Effector memory CD4-positive, alpha-beta T cell (primary cell): ENCODE measurements around the gene ADAMTS2.

Experiments
- DNase-seq, 3 donors: peaks; one replicate each; pipeline ENCODE4 v3.0.0-alpha.2; 2020
- H3K27ac ChIP-seq: 2 replicates; pipeline ENCODE4 v1.7.0; 2013; ENCODE audit warnings: mild to moderate bottlenecking, low read length, moderate library complexity; ENCODE audit not compliant: insufficient read depth, poor library complexity, severe bottlenecking
- H3K27me3 ChIP-seq: replicated peaks from 2 replicates; pipeline ENCODE4 v1.7.0; 2013; ENCODE audit warnings: mild to moderate bottlenecking, low read length; ENCODE audit not compliant: insufficient read depth, control insufficient read depth, poor library complexity, severe bottlenecking
- H3K36me3 ChIP-seq: 2 replicates; pipeline ENCODE4 v1.7.0; 2013; ENCODE audit warnings: mild to moderate bottlenecking, low read length, moderate library complexity; ENCODE audit not compliant: control insufficient read depth, insufficient read depth
- H3K4me1 ChIP-seq: 2 replicates; pipeline ENCODE4 v1.7.0; 2013; ENCODE audit warnings: low read length, mild to moderate bottlenecking; ENCODE audit not compliant: control insufficient read depth, insufficient read depth, poor library complexity, severe bottlenecking
- H3K4me3 ChIP-seq: 2 replicates; pipeline ENCODE4 v1.7.0; 2013; ENCODE audit warnings: low read length, low read depth, mild to moderate bottlenecking; ENCODE audit not compliant: insufficient read depth, poor library complexity, severe bottlenecking
- H3K9me3 ChIP-seq: 2 replicates; pipeline ENCODE4 v1.7.0; 2013; ENCODE audit warnings: mild to moderate bottlenecking, low read length, moderate library complexity; ENCODE audit not compliant: control insufficient read depth

Gene ADAMTS2

DNA sequence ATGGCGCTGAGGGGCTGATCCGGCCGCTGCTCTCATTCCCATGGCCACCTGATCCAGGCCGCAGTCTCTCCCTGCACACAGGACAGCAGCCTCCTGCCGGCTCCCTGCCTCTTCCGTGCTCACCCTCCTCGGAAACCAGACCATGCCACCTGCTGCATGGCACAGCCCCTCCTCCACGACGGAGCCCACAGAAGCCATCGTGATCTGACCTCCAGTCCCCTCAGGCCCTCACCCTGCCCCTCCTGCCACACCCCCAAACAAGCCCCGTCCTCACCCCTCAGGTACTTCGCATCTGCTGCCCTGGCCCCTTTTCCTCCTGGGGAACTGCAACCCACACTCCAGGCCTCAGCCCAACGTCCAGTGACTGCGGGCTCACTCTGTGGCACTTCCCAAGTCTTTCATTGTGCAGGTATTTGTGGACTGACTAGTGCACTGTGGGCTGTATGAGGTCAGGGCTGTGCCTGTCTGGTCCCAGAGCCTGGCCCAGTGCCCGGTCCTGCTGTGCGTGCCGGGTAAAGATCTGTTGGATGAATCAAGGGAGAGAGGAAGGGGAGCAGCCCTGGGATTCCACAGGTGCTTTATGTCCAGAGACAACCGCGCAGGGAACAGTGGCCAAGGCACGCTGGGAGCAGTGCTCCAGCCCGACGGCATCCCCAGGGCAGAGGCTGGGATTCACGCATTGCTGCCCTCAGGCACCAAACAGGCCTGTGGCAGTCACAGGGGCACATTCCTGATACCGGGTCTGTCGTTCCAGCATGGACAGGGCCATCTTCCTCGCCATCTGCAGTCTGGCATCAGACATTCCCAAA lies 86.1 kb downstream of the ADAMTS2 start:
- DNase-seq, result no peak
- Histone ChIP-seq H3K9me3 (no peaks in the 10 kb centered on the region), H3K4me3 (no peak overlapping the region), H3K36me3 (no peaks in the 10 kb centered on the region), H3K27me3 (no peaks in the 10 kb centered on the region), H3K27ac (no peak overlapping the region), H3K4me1 (no peaks in the 10 kb centered on the region)

- Histone ChIP-seq H3K27ac (no peak overlapping the region), H3K9me3 (no peaks in the 10 kb centered on the region), H3K4me1 (no peaks in the 10 kb centered on the region), H3K4me3 (no peak overlapping the region), H3K27me3 (no peaks in the 10 kb centered on the region), H3K36me3 (no peaks in the 10 kb centered on the region)
- DNase-seq, result no peak
These were observed 87.0 kb downstream of the ADAMTS2 start for GRCh38 chr5:179258001-179258921.

DNA sequence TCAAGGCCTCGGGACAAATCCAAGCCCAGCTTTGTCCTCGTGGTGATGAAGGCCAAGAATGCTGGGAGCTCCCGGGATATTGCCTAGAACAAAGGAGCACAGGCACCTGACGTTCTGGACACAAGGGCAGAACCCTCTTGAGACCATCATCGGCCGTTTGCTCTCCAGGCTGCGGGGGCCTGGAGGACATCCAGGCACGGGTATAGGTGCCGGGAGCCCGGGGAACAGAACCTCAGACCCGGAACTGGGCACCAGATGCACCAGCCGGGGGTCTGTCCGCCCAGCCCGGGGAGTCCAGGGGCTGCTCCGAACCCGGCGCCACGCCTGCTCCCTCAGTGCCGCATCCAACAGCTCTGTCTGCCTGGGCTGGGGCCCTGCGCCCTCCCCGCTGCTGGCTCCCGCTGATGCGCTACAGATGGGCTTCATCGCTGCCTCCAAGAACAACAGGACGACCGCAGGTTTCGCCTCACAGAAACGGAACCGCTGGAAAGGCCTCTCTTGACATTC lies 88.0 kb downstream of the ADAMTS2 start:
- H3K27ac ChIP-seq, result no peak overlapping the region
- no peak overlapping the region for H3K4me3 ChIP-seq
- no peak for DNase-seq
- H3K36me3 ChIP-seq, result no peaks in the 10 kb centered on the region
- no peaks in the 10 kb centered on the region for H3K9me3 ChIP-seq
- no peaks in the 10 kb centered on the region for H3K27me3 ChIP-seq
- no peaks in the 10 kb centered on the region for H3K4me1 ChIP-seq

DNA sequence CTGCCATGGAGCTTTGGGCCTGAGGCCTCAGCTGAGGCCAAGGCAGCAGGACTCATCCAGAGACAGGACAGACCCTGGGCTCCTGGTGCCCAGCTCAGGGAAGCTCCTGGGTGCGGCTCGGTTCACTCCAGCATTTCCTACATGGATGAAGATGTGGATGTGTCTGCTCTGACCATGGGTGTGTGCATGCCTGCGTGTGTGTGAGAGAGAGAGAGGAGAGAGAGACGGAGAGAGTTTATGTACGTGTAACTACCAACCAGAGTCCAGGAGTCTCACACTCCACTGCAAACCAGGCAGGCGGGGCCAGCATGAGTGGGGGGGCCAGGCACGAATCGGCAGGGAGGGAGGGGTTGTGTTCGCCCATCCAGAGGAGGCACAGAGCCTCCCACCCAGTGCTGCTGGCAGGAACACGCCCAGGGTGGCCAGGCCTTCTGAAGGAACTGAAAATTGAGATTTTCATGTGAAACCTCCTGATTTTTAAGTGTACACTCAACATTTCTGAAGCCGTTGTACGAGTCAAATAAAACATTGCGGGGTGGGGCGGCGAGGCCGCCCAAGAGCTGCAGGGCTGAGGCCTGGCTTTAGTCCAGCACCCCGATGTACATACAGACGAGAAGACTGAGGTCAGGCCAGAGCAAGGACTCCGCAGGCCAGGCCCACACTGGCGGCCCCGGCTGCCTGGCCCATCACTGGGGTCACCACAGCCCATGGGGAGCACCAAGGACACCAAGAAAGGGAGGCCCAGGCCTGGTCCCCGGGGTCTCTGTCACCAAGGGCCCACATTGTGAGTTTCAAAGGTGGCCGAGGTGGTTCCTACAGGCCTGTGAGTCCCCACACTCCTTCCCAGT lies 88.7 kb downstream of the ADAMTS2 start:
- Histone ChIP-seq H3K4me1 (no peaks in the 10 kb centered on the region), H3K9me3 (no peaks in the 10 kb centered on the region), H3K36me3 (no peaks in the 10 kb centered on the region), H3K27me3 (no peaks in the 10 kb centered on the region), H3K4me3 (no peak overlapping the region), H3K27ac (no peak overlapping the region)
- DNase-seq, result no peak

- Histone ChIP-seq H3K27ac (no peak overlapping the region), H3K4me3 (no peak overlapping the region), H3K36me3 (no peaks in the 10 kb centered on the region), H3K4me1 (no peaks in the 10 kb centered on the region), H3K9me3 (no peaks in the 10 kb centered on the region), H3K27me3 (no peaks in the 10 kb centered on the region)
- no peak for DNase-seq
These were observed 89.5 kb downstream of the ADAMTS2 start for GRCh38 chr5:179255527-179256327.

GRCh38 chr5:179254638-179255271 lies 90.5 kb downstream of the ADAMTS2 start:
- Histone ChIP-seq H3K4me1 (no peaks in the 10 kb centered on the region), H3K36me3 (no peaks in the 10 kb centered on the region), H3K9me3 (no peaks in the 10 kb centered on the region), H3K27me3 (no peaks in the 10 kb centered on the region), H3K27ac (no peak overlapping the region), H3K4me3 (no peak overlapping the region)
- no peak for DNase-seq

- H3K4me1 ChIP-seq, result no peaks in the 10 kb centered on the region
- no peaks in the 10 kb centered on the region for H3K9me3 ChIP-seq
- no peaks in the 10 kb centered on the region for H3K36me3 ChIP-seq
- no peak for DNase-seq
- H3K4me3 ChIP-seq, result no peak overlapping the region
- H3K27me3 ChIP-seq, result no peaks in the 10 kb centered on the region
- H3K27ac ChIP-seq, result no peak overlapping the region
These were observed 91.5 kb downstream of the ADAMTS2 start for GRCh38 chr5:179253730-179254129.

DNA sequence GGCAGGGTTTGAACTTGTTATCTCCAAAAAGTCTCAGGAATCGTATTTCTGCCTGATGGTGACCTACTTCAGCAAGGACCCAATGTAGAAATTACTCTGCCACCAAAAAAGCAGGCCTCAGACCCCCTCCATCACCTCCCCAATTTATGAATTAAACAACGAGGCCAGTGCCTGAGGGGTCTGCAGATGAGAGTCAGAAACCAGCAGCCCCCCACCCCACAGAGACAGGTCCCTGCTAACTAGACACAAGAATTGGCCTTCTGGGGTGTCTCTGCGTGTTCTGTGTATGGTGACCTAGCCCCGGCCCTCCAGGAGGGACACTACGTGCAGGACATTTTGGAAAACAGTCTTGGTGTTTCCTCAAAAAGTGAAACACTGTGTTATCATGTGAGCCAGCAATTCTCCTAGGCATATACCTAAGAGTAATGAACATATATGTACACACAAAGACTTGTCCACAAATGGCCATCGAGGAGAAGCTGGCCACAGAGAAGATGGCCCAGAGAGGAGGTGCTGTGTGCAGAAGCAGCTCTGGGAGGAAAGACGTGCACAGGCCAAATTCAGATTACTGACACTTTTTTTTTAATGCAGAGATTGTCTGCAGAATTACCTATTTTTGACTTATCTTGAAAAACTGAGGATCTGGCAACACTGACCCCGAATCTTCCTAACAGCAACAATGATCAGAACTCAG lies 93.8 kb downstream of the ADAMTS2 start:
- Histone ChIP-seq H3K27me3 (no peaks in the 10 kb centered on the region), H3K9me3 (no peaks in the 10 kb centered on the region), H3K36me3 (no peaks in the 10 kb centered on the region), H3K27ac (no peak overlapping the region), H3K4me3 (no peak overlapping the region), H3K4me1 (no peaks in the 10 kb centered on the region)
- DNase-seq, result no peak
